ENCODE results near the gene PLEKHB2.

DNA sequence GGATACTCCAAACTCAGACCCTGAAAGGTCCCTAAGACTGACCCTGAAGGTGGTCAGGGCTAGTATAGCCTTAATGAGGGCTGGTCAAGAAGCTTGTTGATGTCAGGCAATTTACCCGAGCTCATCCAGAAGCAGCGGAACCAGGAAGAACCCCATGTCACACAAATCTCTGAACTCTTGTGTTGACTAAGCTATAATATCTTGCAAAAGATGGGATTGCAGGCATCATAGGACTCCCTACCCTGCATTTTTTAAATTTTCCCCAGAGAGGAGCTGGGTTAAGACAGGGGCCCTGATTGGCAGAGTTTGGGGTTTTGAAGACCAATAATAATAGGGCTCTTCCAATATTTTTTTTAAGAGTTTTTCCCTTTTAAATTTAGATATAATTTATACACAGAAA is 2.0 kb upstream of the PLEKHB2 start:
- TF ChIP-seq EZH2 (IDR thresholded peaks at IDR 0.05; ENCODE audit: low read depth, unreplicated experiment) (no peak), EZH2phosphoT487 (IDR thresholded peaks at IDR 0.05; ENCODE audit: unreplicated experiment) (no peak), ZNF114 (CRISPR knock-in tag; IDR thresholded peaks at IDR 0.05) (no peak), JUNB (IDR thresholded peaks at IDR 0.05; ENCODE audit: unreplicated experiment) (no peak), POLR2AphosphoS5 (IDR thresholded peaks at IDR 0.05; ENCODE audit: low read depth) (no peak), STAT1 (IDR thresholded peaks at IDR 0.05; ENCODE audit: unreplicated experiment) (no peak), REST (IDR thresholded peaks at IDR 0.05; ENCODE audit: unreplicated experiment) (no peak)
- TF ChIP-seq, protein P1, sequence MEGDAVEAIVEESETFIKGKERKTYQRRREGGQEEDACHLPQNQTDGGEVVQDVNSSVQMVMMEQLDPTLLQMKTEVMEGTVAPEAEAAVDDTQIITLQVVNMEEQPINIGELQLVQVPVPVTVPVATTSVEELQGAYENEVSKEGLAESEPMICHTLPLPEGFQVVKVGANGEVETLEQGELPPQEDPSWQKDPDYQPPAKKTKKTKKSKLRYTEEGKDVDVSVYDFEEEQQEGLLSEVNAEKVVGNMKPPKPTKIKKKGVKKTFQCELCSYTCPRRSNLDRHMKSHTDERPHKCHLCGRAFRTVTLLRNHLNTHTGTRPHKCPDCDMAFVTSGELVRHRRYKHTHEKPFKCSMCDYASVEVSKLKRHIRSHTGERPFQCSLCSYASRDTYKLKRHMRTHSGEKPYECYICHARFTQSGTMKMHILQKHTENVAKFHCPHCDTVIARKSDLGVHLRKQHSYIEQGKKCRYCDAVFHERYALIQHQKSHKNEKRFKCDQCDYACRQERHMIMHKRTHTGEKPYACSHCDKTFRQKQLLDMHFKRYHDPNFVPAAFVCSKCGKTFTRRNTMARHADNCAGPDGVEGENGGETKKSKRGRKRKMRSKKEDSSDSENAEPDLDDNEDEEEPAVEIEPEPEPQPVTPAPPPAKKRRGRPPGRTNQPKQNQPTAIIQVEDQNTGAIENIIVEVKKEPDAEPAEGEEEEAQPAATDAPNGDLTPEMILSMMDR (conservative IDR thresholded peaks at IDR 0.05; ENCODE audit: low read depth in 2 of 2) = no peak

All from GM23338 (cell line).